Transverse colon (tissue), 4 donors: ENCODE results near the gene ARAF.

Experiments used
- EP300 ChIP-seq: sonication (generic); formaldehyde crosslinking; IDR thresholded peaks from one replicate; pipeline ENCODE4 v1.6.1; 2017; ENCODE audit warnings: antibody characterized with exemption, low read depth
- POLR2A ChIP-seq: fragments of 450-650 bp; IDR thresholded peaks from one replicate; pipeline ENCODE4 v1.6.1; 2016; ENCODE audit warnings: antibody characterized with exemption, mild to moderate bottlenecking, moderate library complexity
- POLR2AphosphoS5 ChIP-seq, 3 donors: sonication (generic); formaldehyde crosslinking; IDR thresholded peaks; one replicate each; pipeline ENCODE4 v1.6.1; 2016; ENCODE audit warnings: antibody characterized with exemption in 3 of 3
- TF ChIP-seq, protein P1 (sequence below), 5 experiments: fragments of 200-600 bp in 3 of 5; fragments of 450-650 bp in 2 of 5; sonication (generic) in 3 of 5; IDR thresholded peaks; 1 replicate in 2 of 5; 2 replicates in 3 of 5; pipeline ENCODE4 v1.5.1; 2016 to 2017; ENCODE audit warnings: antibody characterized with exemption in 5 of 5, inconsistent platforms in 3 of 5, mild to moderate bottlenecking in 2 of 5, moderate library complexity in 1 of 5

DNA sequence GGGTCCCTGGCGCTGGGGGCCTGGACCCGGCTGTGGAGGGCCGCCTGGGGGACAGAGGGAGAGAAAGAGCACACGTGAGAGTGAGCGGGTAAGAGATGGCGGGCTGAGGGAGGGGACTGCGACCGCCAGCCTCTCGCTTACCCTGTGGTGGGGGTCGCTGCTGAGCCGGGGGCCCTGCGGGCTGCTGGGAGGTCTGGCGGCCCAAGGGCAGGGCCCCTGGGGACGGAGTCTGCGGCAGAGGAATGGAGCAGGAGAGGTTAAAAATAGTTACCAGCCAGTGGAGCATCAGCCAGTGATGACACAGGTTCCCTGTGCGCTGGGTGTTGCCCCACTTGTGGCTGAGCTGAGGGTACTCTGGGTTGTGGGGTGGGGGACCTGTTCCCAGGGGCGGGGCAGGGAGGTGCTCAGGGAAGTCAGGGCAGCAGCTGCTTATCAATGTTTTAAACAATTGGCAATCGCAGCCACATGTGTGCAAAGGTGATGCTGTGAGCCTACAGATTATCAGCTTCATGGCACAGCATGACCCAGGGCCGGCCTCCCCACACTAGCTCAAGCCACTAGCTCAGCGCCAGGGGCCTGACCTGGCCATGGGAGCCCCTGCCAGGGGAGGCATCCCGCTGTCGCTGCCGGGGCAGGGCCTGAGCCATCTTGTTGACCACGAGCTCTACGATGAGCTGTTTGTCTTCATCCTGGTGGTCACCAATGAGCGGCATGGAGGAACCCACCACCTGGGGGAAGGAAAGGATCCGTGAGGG, 13.7 kb downstream of the ARAF start:
- TF ChIP-seq, protein P1, sequence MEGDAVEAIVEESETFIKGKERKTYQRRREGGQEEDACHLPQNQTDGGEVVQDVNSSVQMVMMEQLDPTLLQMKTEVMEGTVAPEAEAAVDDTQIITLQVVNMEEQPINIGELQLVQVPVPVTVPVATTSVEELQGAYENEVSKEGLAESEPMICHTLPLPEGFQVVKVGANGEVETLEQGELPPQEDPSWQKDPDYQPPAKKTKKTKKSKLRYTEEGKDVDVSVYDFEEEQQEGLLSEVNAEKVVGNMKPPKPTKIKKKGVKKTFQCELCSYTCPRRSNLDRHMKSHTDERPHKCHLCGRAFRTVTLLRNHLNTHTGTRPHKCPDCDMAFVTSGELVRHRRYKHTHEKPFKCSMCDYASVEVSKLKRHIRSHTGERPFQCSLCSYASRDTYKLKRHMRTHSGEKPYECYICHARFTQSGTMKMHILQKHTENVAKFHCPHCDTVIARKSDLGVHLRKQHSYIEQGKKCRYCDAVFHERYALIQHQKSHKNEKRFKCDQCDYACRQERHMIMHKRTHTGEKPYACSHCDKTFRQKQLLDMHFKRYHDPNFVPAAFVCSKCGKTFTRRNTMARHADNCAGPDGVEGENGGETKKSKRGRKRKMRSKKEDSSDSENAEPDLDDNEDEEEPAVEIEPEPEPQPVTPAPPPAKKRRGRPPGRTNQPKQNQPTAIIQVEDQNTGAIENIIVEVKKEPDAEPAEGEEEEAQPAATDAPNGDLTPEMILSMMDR (IDR thresholded peaks at IDR 0.05), result no peak
- TF ChIP-seq POLR2AphosphoS5 (IDR thresholded peaks at IDR 0.05) (no peak), POLR2A (no peak), EP300 (no peak)
